Endodermal cell (in vitro differentiated cells): ENCODE results near the gene CDRT15. TPM values are rescaled to one million over a fixed set of nuclear protein-coding genes. Genes with fewer than 3 reads are reported as not detected.

Experiments used
- DNase-seq: peaks from one replicate; pipeline ENCODE4 v3.0.0-alpha.2; 2017
- H3K27ac ChIP-seq: 2 replicates; pipeline ENCODE4 v1.5.1; 2013; ENCODE audit warnings: mild to moderate bottlenecking, low read depth, low read length, moderate library complexity
- H3K27me3 ChIP-seq: 2 replicates; pipeline ENCODE4 v1.6.1; 2013; ENCODE audit warnings: mild to moderate bottlenecking, low read length, moderate library complexity; ENCODE audit not compliant: insufficient read depth, control insufficient read depth, poor library complexity, severe bottlenecking
- H3K36me3 ChIP-seq: 2 replicates; pipeline ENCODE4 v1.7.0; 2013; ENCODE audit warnings: mild to moderate bottlenecking, low read length, moderate library complexity; ENCODE audit not compliant: control insufficient read depth, insufficient read depth
- H3K4me1 ChIP-seq: one replicate; pipeline ENCODE4 v1.7.0; 2013; ENCODE audit warnings: low read length; ENCODE audit not compliant: control insufficient read depth, insufficient read depth
- H3K4me3 ChIP-seq: 2 replicates; pipeline ENCODE4 v1.5.1; 2013; ENCODE audit warnings: mild to moderate bottlenecking, low read length, moderate library complexity
- H3K9ac ChIP-seq: 2 replicates; pipeline ENCODE4 v1.6.1; 2013; ENCODE audit warnings: mild to moderate bottlenecking, low read length, moderate library complexity; ENCODE audit not compliant: poor library complexity, severe bottlenecking; ENCODE audit errors: extremely low read depth
- H3K9me3 ChIP-seq: 2 replicates; pipeline ENCODE4 v1.6.1; 2013; ENCODE audit warnings: mild to moderate bottlenecking, low read length, moderate library complexity; ENCODE audit not compliant: control insufficient read depth
- H3K27ac Mint-ChIP-seq: 2 replicates; pipeline ENCODE4 v1.8.0; 2020; ENCODE audit warnings: mixed read lengths
- H3K27me3 Mint-ChIP-seq: 2 replicates; pipeline ENCODE4 v1.8.0; 2021; ENCODE audit warnings: mild to moderate bottlenecking, mixed read lengths; ENCODE audit not compliant: insufficient read depth
- H3K36me3 Mint-ChIP-seq: 2 replicates; pipeline ENCODE4 v1.8.0; 2020; ENCODE audit warnings: low read depth, mixed read lengths
- H3K4me1 Mint-ChIP-seq: 2 replicates; pipeline ENCODE4 v1.8.0; 2020; ENCODE audit warnings: mixed read lengths
- H3K4me3 Mint-ChIP-seq: 2 replicates; pipeline ENCODE4 v1.8.0; 2020; ENCODE audit warnings: mild to moderate bottlenecking, moderate library complexity, mixed read lengths
- H3K9me3 Mint-ChIP-seq: 2 replicates; pipeline ENCODE4 v1.8.0; 2020; ENCODE audit warnings: mild to moderate bottlenecking, mixed read lengths
- CTCF ChIP-seq: fragments of 200-600 bp; sonication (generic); conservative IDR thresholded peaks from 2 replicates; pipeline ENCODE4 v1.5.0; 2021; ENCODE audit warnings: antibody characterized with exemption, mild to moderate bottlenecking
- WGBS, 2 experiments: methylation state at CpG; one replicate each; pipeline versions ENCODE4 v1.1.5 to v1.1.7; 2013; ENCODE audit warnings: missing lambda C conversion rate in 2 of 2, mixed read lengths in 1 of 2; ENCODE audit not compliant: insufficient coverage in 1 of 2, insufficient read length in 1 of 2; 5-methylcytosine and 5-hydroxymethylcytosine counted together
- total RNA-seq, 2 donors: library from RNA; stranded (reverse); fragmentation: NEBNext Ultra II Directional in 1 of 2; extraction: Animal tissue kit (Norgen Biotek cat#: 25700) in 1 of 2; gene quantifications; 2 replicates in 1 of 2; 3 replicates in 1 of 2; pipeline ENCODE4 v1.2.1, GENCODE V29; 2021

CDRT15 gene
- total RNA-seq, 2 donors from 2014 or later: not detected

- TF ChIP-seq CTCF: no peak
- Histone ChIP-seq H3K36me3 (no peaks in the 10 kb centered on the region), H3K27me3 (no peaks in the 10 kb centered on the region), H3K4me3 (no peak overlapping the region), H3K27ac (no peak overlapping the region), H3K9me3 (no peaks in the 10 kb centered on the region), H3K4me1 (no peaks in the 10 kb centered on the region), H3K9ac (no peak overlapping the region)
- Mint-ChIP-seq H3K27me3 (no peaks in the 10 kb centered on the region), H3K36me3 (no peaks in the 10 kb centered on the region), H3K4me1 (no peaks in the 10 kb centered on the region), H3K27ac (no peak overlapping the region), H3K9me3 (peaks cover 4% of the 10 kb centered on the region), H3K4me3 (no peak overlapping the region)
- no peak for DNase-seq
- 92 to 100% methylated on average over 2 to 4 of the region's 4 CpGs for WGBS, 2 experiments
These were observed 7.8 kb downstream of the CDRT15 start for GRCh38 chr17:14228903-14229302.

GRCh38 chr17:14227052-14227451, 9.6 kb downstream of the CDRT15 start:
- Histone ChIP-seq H3K4me3 (no peak overlapping the region), H3K4me1 (no peaks in the 10 kb centered on the region), H3K36me3 (no peaks in the 10 kb centered on the region), H3K27me3 (no peaks in the 10 kb centered on the region), H3K27ac (no peak overlapping the region), H3K9me3 (no peaks in the 10 kb centered on the region), H3K9ac (no peak overlapping the region)
- H3K27me3 Mint-ChIP-seq: no peaks in the 10 kb centered on the region
- H3K27ac Mint-ChIP-seq: no peak overlapping the region
- peaks cover 4% of the 10 kb centered on the region for H3K9me3 Mint-ChIP-seq
- H3K4me1 Mint-ChIP-seq: no peaks in the 10 kb centered on the region
- TF ChIP-seq CTCF: peak; percentile 56
- WGBS, 2 experiments: 91 to 93% methylated on average over 5 to 7 of the region's 7 CpGs
- peak; percentile 63 for DNase-seq
- no peaks in the 10 kb centered on the region for H3K36me3 Mint-ChIP-seq
- H3K4me3 Mint-ChIP-seq: no peak overlapping the region

DNA sequence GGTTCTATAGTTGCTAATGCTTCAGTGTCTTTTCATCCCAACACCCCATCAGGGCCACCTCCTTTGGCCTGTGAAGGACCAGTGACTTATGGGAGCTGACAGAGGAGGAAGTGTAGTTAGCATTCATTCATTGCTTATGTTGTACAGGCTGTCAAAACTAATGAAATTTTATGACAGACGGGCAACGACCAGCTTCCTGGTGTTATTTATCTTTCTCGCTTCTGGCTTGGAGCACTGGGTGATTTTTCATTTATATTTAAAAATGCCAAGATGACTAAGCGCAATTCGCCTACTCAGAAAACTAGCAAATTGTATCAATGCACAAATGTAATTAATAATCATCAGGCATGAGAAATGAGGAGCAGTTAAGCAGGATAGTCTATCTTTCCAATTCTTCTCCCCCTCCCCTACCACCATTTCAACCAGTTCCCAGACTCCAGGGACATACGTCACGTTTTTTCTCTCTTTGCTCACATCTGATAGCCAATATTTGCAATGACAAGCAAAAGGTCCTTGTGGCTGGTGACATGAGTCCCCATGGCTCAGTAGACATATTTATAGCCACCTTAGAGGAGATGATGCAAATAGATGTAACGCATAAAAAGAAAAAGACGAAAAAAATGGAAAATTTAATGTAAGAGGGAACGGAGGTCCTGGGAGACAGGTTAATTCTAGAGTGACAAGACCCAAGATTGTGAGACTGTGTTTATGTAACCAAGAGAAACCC, 11.2 kb downstream of the CDRT15 start:
- no peak for TF ChIP-seq CTCF
- no peaks in the 10 kb centered on the region for H3K9me3 ChIP-seq
- H3K36me3 ChIP-seq: no peaks in the 10 kb centered on the region
- H3K36me3 Mint-ChIP-seq: no peaks in the 10 kb centered on the region
- no peaks in the 10 kb centered on the region for H3K4me1 Mint-ChIP-seq
- H3K27me3 Mint-ChIP-seq: no peaks in the 10 kb centered on the region
- H3K4me1 ChIP-seq: no peaks in the 10 kb centered on the region
- H3K27me3 ChIP-seq: no peaks in the 10 kb centered on the region
- no peak overlapping the region for H3K9ac ChIP-seq
- H3K27ac Mint-ChIP-seq: no peak overlapping the region
- WGBS, 2 experiments: 83 to 95% methylated on average over 3 to 10 of the region's 10 CpGs
- no peak overlapping the region for H3K27ac ChIP-seq
- no peaks in the 10 kb centered on the region for H3K9me3 Mint-ChIP-seq
- DNase-seq: no peak
- H3K4me3 ChIP-seq: no peak overlapping the region
- no peak overlapping the region for H3K4me3 Mint-ChIP-seq
